ENCODE measurements around the gene SFXN2. TPM values are rescaled to one million over a fixed set of nuclear protein-coding genes. Genes with fewer than 3 reads are reported as not detected.
A peak's percentile ranks its signal among the peaks of the same experiment; 100 is the strongest.

SFXN2 gene
- total RNA-seq, 2 donors from 2014 or later: 30.5 to 32.9 TPM

- peak overlapping the region; percentile 97 for H3K27ac ChIP-seq (ENCODE audit: low read depth, low read length)
- peaks cover 35% of the 10 kb centered on the region for H3K4me1 ChIP-seq (ENCODE audit: control insufficient read depth, insufficient read depth, low read length)
- H3K27me3 ChIP-seq (ENCODE audit: control insufficient read depth, insufficient read depth, low read length, poor library complexity, severe bottlenecking): no peaks in the 10 kb centered on the region
- H3K9ac ChIP-seq (ENCODE audit: extremely low read depth, low read length, poor library complexity, severe bottlenecking): no peak overlapping the region
- no peaks in the 10 kb centered on the region for H3K36me3 ChIP-seq (ENCODE audit: control insufficient read depth, insufficient read depth, low read length)
- Mint-ChIP-seq H3K9me3 (no peaks in the 10 kb centered on the region), H3K27ac (peak overlapping the region; percentile 16), H3K4me3 (peak overlapping the region; percentile 16), H3K27me3 (ENCODE audit: insufficient read depth) (no peaks in the 10 kb centered on the region), H3K36me3 (ENCODE audit: low read depth) (no peaks in the 10 kb centered on the region), H3K4me1 (peaks cover 62% of the 10 kb centered on the region)
- H3K4me3 ChIP-seq (ENCODE audit: low read length): no peak overlapping the region
- peak; percentile 74 for DNase-seq
- no peak for TF ChIP-seq CTCF (conservative IDR thresholded peaks at IDR 0.05)
- 80 to 84% methylated on average over 13 to 17 of the region's 17 CpGs for WGBS, 2 experiments (ENCODE audit: insufficient coverage in 1 of 2, insufficient read length in 1 of 2)
- H3K9me3 ChIP-seq (ENCODE audit: control insufficient read depth, low read length): no peaks in the 10 kb centered on the region
Observed at GRCh38 chr10:102777711-102778453, 63.4 kb downstream of the SFXN2 start.

GRCh38 chr10:102778781-102779180 is 64.3 kb downstream of the SFXN2 start:
- H3K27ac Mint-ChIP-seq: peak overlapping the region; percentile 16
- H3K4me1 ChIP-seq (ENCODE audit: control insufficient read depth, insufficient read depth, low read length): peaks cover 35% of the 10 kb centered on the region
- no peaks in the 10 kb centered on the region for H3K9me3 Mint-ChIP-seq

More at GRCh38 chr10:102778781-102779180, 64.3 kb downstream of the SFXN2 start:
- Histone ChIP-seq H3K27ac (ENCODE audit: low read depth, low read length) (no peak overlapping the region), H3K4me3 (ENCODE audit: low read length) (no peak overlapping the region), H3K27me3 (ENCODE audit: control insufficient read depth, insufficient read depth, low read length, poor library complexity, severe bottlenecking) (no peaks in the 10 kb centered on the region), H3K9ac (ENCODE audit: extremely low read depth, low read length, poor library complexity, severe bottlenecking) (no peak overlapping the region), H3K9me3 (ENCODE audit: control insufficient read depth, low read length) (no peaks in the 10 kb centered on the region), H3K36me3 (ENCODE audit: control insufficient read depth, insufficient read depth, low read length) (no peaks in the 10 kb centered on the region)
- Mint-ChIP-seq H3K4me3 (no peak overlapping the region), H3K4me1 (peaks cover 66% of the 10 kb centered on the region), H3K27me3 (ENCODE audit: insufficient read depth) (no peaks in the 10 kb centered on the region), H3K36me3 (ENCODE audit: low read depth) (no peaks in the 10 kb centered on the region)
- DNase-seq: no peak
- 94 to 100% methylated on average over 1 to 2 of the region's 2 CpGs for WGBS, 2 experiments (ENCODE audit: insufficient coverage in 1 of 2, insufficient read length in 1 of 2)
- TF ChIP-seq CTCF (conservative IDR thresholded peaks at IDR 0.05): no peak

Data from endodermal cell (in vitro differentiated cells).